Mesenchymal stem cell (in vitro differentiated cells and primary cell): ENCODE results near the gene GPR152.
A peak's percentile ranks its signal among the peaks of the same experiment; 100 is the strongest.

ENCODE experiments used
- DNase-seq: peaks from one replicate; pipeline ENCODE4 v3.0.0-alpha.2; 2013
- H2AFZ ChIP-seq: one replicate; pipeline ENCODE4 v1.6.1; 2013; ENCODE audit warnings: low read depth, mild to moderate bottlenecking, control low read depth, inconsistent platforms, low read length, moderate library complexity
- H2AK5ac ChIP-seq: 2 replicates; pipeline ENCODE4 v1.6.1; 2013; ENCODE audit warnings: low read length, moderate library complexity, mild to moderate bottlenecking, inconsistent platforms; ENCODE audit not compliant: severe bottlenecking
- H2BK120ac ChIP-seq: one replicate; pipeline ENCODE4 v1.6.1; 2013; ENCODE audit warnings: low read depth, mild to moderate bottlenecking, inconsistent platforms, low read length, moderate library complexity
- H2BK12ac ChIP-seq, 2 experiments: one replicate each; pipeline ENCODE4 v1.6.1; 2013; ENCODE audit warnings: inconsistent platforms in 2 of 2, low read length in 2 of 2, mild to moderate bottlenecking in 2 of 2, moderate library complexity in 2 of 2, control low read depth in 1 of 2
- H2BK15ac ChIP-seq: one replicate; pipeline ENCODE4 v1.6.1; 2013; ENCODE audit warnings: mild to moderate bottlenecking, low read depth, inconsistent platforms; ENCODE audit not compliant: poor library complexity, severe bottlenecking
- H2BK5ac ChIP-seq: 2 replicates; pipeline ENCODE4 v1.6.1; 2013; ENCODE audit warnings: low read depth, mild to moderate bottlenecking, low read length, control low read depth, inconsistent platforms; ENCODE audit not compliant: poor library complexity, severe bottlenecking
- H3K14ac ChIP-seq, 2 experiments: one replicate each; pipeline ENCODE4 v1.6.1; 2013; ENCODE audit warnings: inconsistent platforms in 2 of 2, low read length in 2 of 2, control low read depth in 1 of 2, mild to moderate bottlenecking in 1 of 2, moderate library complexity in 1 of 2
- H3K18ac ChIP-seq, 2 experiments: one replicate each; pipeline ENCODE4 v1.6.1; 2013; ENCODE audit warnings: inconsistent platforms in 2 of 2, low read length in 2 of 2, control low read depth in 1 of 2, low read depth in 1 of 2, mild to moderate bottlenecking in 1 of 2
- H3K23ac ChIP-seq, 2 experiments: one replicate each; pipeline ENCODE4 v1.6.1; 2013; ENCODE audit warnings: inconsistent platforms in 2 of 2, low read length in 2 of 2, mild to moderate bottlenecking in 2 of 2, moderate library complexity in 2 of 2, control low read depth in 1 of 2
- H3K27ac ChIP-seq: 2 replicates; pipeline ENCODE4 v1.5.1; 2013; ENCODE audit warnings: mild to moderate bottlenecking, moderate library complexity, low read length, control low read depth, inconsistent platforms; ENCODE audit not compliant: poor library complexity, severe bottlenecking
- H3K27me3 ChIP-seq, 2 experiments: 2 replicates each; pipeline versions ENCODE4 v1.6.1 to v1.7.0; 2013; ENCODE audit warnings: low read length in 2 of 2, mild to moderate bottlenecking in 2 of 2, moderate library complexity in 2 of 2, control low read depth in 1 of 2, inconsistent platforms in 1 of 2; ENCODE audit not compliant: control insufficient read depth in 1 of 2, insufficient read depth in 1 of 2
- H3K36me3 ChIP-seq, 2 experiments: 2 replicates each; pipeline versions ENCODE4 v1.6.1 to v1.7.0; 2013; ENCODE audit warnings: low read length in 2 of 2, control low read depth in 1 of 2, inconsistent platforms in 1 of 2, low read depth in 1 of 2, mild to moderate bottlenecking in 1 of 2; ENCODE audit not compliant: insufficient read depth in 2 of 2, control insufficient read depth in 1 of 2
- H3K4ac ChIP-seq, 2 experiments: one replicate each; pipeline ENCODE4 v1.6.1; 2013; ENCODE audit warnings: inconsistent platforms in 2 of 2, low read length in 2 of 2, mild to moderate bottlenecking in 2 of 2, moderate library complexity in 2 of 2, control low read depth in 1 of 2, low read depth in 1 of 2
- H3K4me1 ChIP-seq: 2 replicates; pipeline ENCODE4 v1.6.1; 2013; ENCODE audit warnings: low read depth, low read length, control low read depth; ENCODE audit not compliant: control insufficient read depth, insufficient read depth
- H3K4me2 ChIP-seq: 2 replicates; pipeline ENCODE4 v1.6.1; 2013; ENCODE audit warnings: low read length, mild to moderate bottlenecking, inconsistent platforms; ENCODE audit not compliant: poor library complexity, severe bottlenecking
- H3K4me3 ChIP-seq, 2 experiments: 2 replicates each; pipeline versions ENCODE4 v1.5.1 to v1.7.0; 2013; ENCODE audit warnings: low read length in 2 of 2, mild to moderate bottlenecking in 2 of 2, control low read depth in 1 of 2, low read depth in 1 of 2; ENCODE audit not compliant: insufficient read depth in 1 of 2
- H3K79me1 ChIP-seq: replicated peaks from 2 replicates; pipeline ENCODE4 v1.6.1; 2013; ENCODE audit warnings: mild to moderate bottlenecking, control low read depth, low read length, inconsistent platforms; ENCODE audit not compliant: poor library complexity, severe bottlenecking
- H3K9ac ChIP-seq: 2 replicates; pipeline ENCODE4 v1.7.0; 2013; ENCODE audit warnings: mild to moderate bottlenecking, low read length, moderate library complexity
- H3K9me3 ChIP-seq: 2 replicates; pipeline ENCODE4 v1.7.0; 2013; ENCODE audit warnings: mild to moderate bottlenecking, low read length; ENCODE audit not compliant: control insufficient read depth
- H4K8ac ChIP-seq: one replicate; pipeline ENCODE4 v1.6.1; 2013; ENCODE audit warnings: inconsistent platforms, mild to moderate bottlenecking, low read length, moderate library complexity
- H4K91ac ChIP-seq: one replicate; pipeline ENCODE4 v1.6.1; 2013; ENCODE audit warnings: mild to moderate bottlenecking, low read length, inconsistent platforms
- WGBS: methylation state at CpG from one replicate; pipeline ENCODE4 v1.1.7; 2013; ENCODE audit warnings: mixed read lengths; 5-methylcytosine and 5-hydroxymethylcytosine counted together

Gene GPR152

GRCh38 chr11:67463680-67464410 is 11.3 kb upstream of the GPR152 start:
- Histone ChIP-seq H4K91ac (peak overlapping the region; percentile 90), H2AFZ (no peak overlapping the region), H2AK5ac (peak overlapping the region; percentile 28), H3K18ac (peak overlapping the region; percentile 40 to 54), H2BK5ac (no peak overlapping the region), H3K14ac (peak overlapping the region in 1 of 2 experiments; percentile 37), H3K4me3 (peak overlapping the region in 1 of 2 experiments; percentile 33), H3K23ac (no peak overlapping the region), H3K79me1 (peaks cover 16% of the 10 kb centered on the region), H3K27ac (peak overlapping the region; percentile 26), H2BK120ac (no peak overlapping the region), H3K9me3 (no peaks in the 10 kb centered on the region), H2BK12ac (peak overlapping the region in 1 of 2 experiments; percentile 61), H2BK15ac (peak overlapping the region; percentile 55), H3K4me2 (no peak overlapping the region), H3K27me3 (no peaks in the 10 kb centered on the region), H3K9ac (peak overlapping the region; percentile 26), H3K4ac (peak overlapping the region; percentile 3 to 14), H3K36me3 (peaks cover 13 to 17% of the 10 kb centered on the region in 2 experiments), H4K8ac (peak overlapping the region; percentile 99), H3K4me1 (peaks cover 32% of the 10 kb centered on the region)
- 90% methylated on average over 20 of the region's 20 CpGs for WGBS
- DNase-seq, result peak; percentile 43

- no peak overlapping the region for H3K23ac ChIP-seq
- no peak overlapping the region for H2BK12ac ChIP-seq
- H3K79me1 ChIP-seq, result peaks cover 15% of the 10 kb centered on the region
Observed at GRCh38 chr11:67463186-67463585, 10.7 kb upstream of the GPR152 start.

GRCh38 chr11:67458266-67458665 is 5.7 kb upstream of the GPR152 start:
- Histone ChIP-seq H3K18ac (no peak overlapping the region), H2BK120ac (no peak overlapping the region), H3K27ac (no peak overlapping the region), H3K4me1 (peaks cover 3% of the 10 kb centered on the region), H2AK5ac (no peak overlapping the region), H4K91ac (no peak overlapping the region), H2BK5ac (no peak overlapping the region), H2BK15ac (no peak overlapping the region), H3K9me3 (no peaks in the 10 kb centered on the region), H2BK12ac (no peak overlapping the region), H3K14ac (no peak overlapping the region), H4K8ac (no peak overlapping the region), H3K9ac (no peak overlapping the region), H3K27me3 (peaks cover 0 to 25% of the 10 kb centered on the region in 2 experiments), H3K4ac (no peak overlapping the region), H3K23ac (no peak overlapping the region), H3K36me3 (peaks cover 0 to 3% of the 10 kb centered on the region in 2 experiments), H2AFZ (no peak overlapping the region), H3K79me1 (no peaks in the 10 kb centered on the region), H3K4me2 (no peak overlapping the region), H3K4me3 (no peak overlapping the region)
- no peak for DNase-seq
- 90% methylated on average over 19 of the region's 19 CpGs for WGBS

More at GRCh38 chr11:67463186-67463585, 10.7 kb upstream of the GPR152 start:
- WGBS, result 95% methylated on average over 6 of the region's 10 CpGs
- Histone ChIP-seq H3K4me2 (no peak overlapping the region), H3K4me1 (peaks cover 31% of the 10 kb centered on the region), H3K27ac (no peak overlapping the region), H4K8ac (no peak overlapping the region), H2BK15ac (no peak overlapping the region), H3K18ac (no peak overlapping the region), H2BK120ac (no peak overlapping the region), H3K4me3 (no peak overlapping the region), H2AFZ (no peak overlapping the region), H3K27me3 (no peaks in the 10 kb centered on the region), H2AK5ac (no peak overlapping the region), H3K36me3 (peaks cover 13 to 17% of the 10 kb centered on the region in 2 experiments), H3K4ac (no peak overlapping the region), H3K14ac (no peak overlapping the region), H4K91ac (no peak overlapping the region), H3K9me3 (no peaks in the 10 kb centered on the region), H3K9ac (no peak overlapping the region), H2BK5ac (no peak overlapping the region)
- no peak for DNase-seq

GRCh38 chr11:67457453-67457852 is 4.9 kb upstream of the GPR152 start:
- no peak for DNase-seq
- 95% methylated on average over 12 of the region's 12 CpGs for WGBS
- Histone ChIP-seq H3K4me1 (peaks cover 3% of the 10 kb centered on the region), H4K8ac (no peak overlapping the region), H3K18ac (no peak overlapping the region), H2AFZ (no peak overlapping the region), H3K79me1 (no peaks in the 10 kb centered on the region), H2AK5ac (no peak overlapping the region), H3K14ac (no peak overlapping the region), H4K91ac (peak overlapping the region; percentile 20), H3K23ac (no peak overlapping the region), H3K9ac (no peak overlapping the region), H3K9me3 (no peaks in the 10 kb centered on the region), H3K27me3 (peaks cover 0 to 25% of the 10 kb centered on the region in 2 experiments), H3K27ac (no peak overlapping the region), H3K4me3 (no peak overlapping the region), H3K36me3 (peaks cover 0 to 3% of the 10 kb centered on the region in 2 experiments), H3K4ac (no peak overlapping the region), H2BK15ac (no peak overlapping the region), H2BK12ac (no peak overlapping the region), H2BK120ac (no peak overlapping the region), H2BK5ac (no peak overlapping the region), H3K4me2 (no peak overlapping the region)
